ENCODE results near the gene ARHGAP26. TPM values are rescaled to one million over a fixed set of nuclear protein-coding genes. Genes with fewer than 3 reads are reported as not detected.

Gene ARHGAP26
- total and polyA plus RNA-seq, 4 donors = 5.4 to 52.3 (median 30.4) TPM

- DNase-seq = no peak
- H3K4me3 ChIP-seq = no peak overlapping the region
- H3K36me3 ChIP-seq (ENCODE audit: control insufficient read depth in 4 of 4, insufficient read depth in 4 of 4, low read length in 4 of 4) = peaks cover 0 to 8% (median under 1%) of the 10 kb centered on the region in 4 donors
- H3K4me1 ChIP-seq (ENCODE audit: control insufficient read depth in 5 of 5, insufficient read depth in 5 of 5, low read length in 5 of 5) = peaks cover 0 to 6% (median 0%) of the 10 kb centered on the region in 5 donors
- no peaks in the 10 kb centered on the region for H3K9me3 ChIP-seq (ENCODE audit: control insufficient read depth in 4 of 4, insufficient read depth in 3 of 4, low read length in 3 of 4)
- H3K27me3 ChIP-seq (ENCODE audit: control insufficient read depth in 3 of 3, insufficient read depth in 3 of 3, low read length in 2 of 3) = no peaks in the 10 kb centered on the region
- TF ChIP-seq, protein P1, sequence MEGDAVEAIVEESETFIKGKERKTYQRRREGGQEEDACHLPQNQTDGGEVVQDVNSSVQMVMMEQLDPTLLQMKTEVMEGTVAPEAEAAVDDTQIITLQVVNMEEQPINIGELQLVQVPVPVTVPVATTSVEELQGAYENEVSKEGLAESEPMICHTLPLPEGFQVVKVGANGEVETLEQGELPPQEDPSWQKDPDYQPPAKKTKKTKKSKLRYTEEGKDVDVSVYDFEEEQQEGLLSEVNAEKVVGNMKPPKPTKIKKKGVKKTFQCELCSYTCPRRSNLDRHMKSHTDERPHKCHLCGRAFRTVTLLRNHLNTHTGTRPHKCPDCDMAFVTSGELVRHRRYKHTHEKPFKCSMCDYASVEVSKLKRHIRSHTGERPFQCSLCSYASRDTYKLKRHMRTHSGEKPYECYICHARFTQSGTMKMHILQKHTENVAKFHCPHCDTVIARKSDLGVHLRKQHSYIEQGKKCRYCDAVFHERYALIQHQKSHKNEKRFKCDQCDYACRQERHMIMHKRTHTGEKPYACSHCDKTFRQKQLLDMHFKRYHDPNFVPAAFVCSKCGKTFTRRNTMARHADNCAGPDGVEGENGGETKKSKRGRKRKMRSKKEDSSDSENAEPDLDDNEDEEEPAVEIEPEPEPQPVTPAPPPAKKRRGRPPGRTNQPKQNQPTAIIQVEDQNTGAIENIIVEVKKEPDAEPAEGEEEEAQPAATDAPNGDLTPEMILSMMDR (IDR thresholded peaks at IDR 0.05; ENCODE audit: control extremely low read depth, extremely low read depth) = no peak
- ATAC-seq (ENCODE audit: insufficient read depth, low FRiP score) = no peak
- 60 to 72% methylated on average over 6 of the region's 6 CpGs for WGBS, 2 donors
- H3K27ac ChIP-seq (ENCODE audit: low read depth in 1 of 2, low read length in 1 of 2) = no peak overlapping the region
- H3K9ac ChIP-seq (ENCODE audit: insufficient read depth in 1 of 2, low read length in 2 of 2) = no peak overlapping the region
Measured at GRCh38 chr5:143275512-143276363, 505.6 kb downstream of the ARHGAP26 start.

- 97 to 98% methylated on average over 2 of the region's 2 CpGs for WGBS, 2 donors
- TF ChIP-seq, protein P1 (IDR thresholded peaks at IDR 0.05; ENCODE audit: control extremely low read depth, extremely low read depth) = no peak
Measured at GRCh38 chr5:143277536-143277935, 507.4 kb downstream of the ARHGAP26 start.

More at GRCh38 chr5:143277536-143277935, 507.4 kb downstream of the ARHGAP26 start:
- H3K4me3 ChIP-seq = no peak overlapping the region
- no peak for DNase-seq
- H3K9me3 ChIP-seq (ENCODE audit: control insufficient read depth in 4 of 4, insufficient read depth in 3 of 4, low read length in 3 of 4) = no peaks in the 10 kb centered on the region
- ATAC-seq (ENCODE audit: insufficient read depth, low FRiP score) = no peak
- H3K9ac ChIP-seq (ENCODE audit: insufficient read depth in 1 of 2, low read length in 2 of 2) = no peak overlapping the region
- no peak overlapping the region for H3K27ac ChIP-seq (ENCODE audit: low read depth in 1 of 2, low read length in 1 of 2)
- H3K4me1 ChIP-seq (ENCODE audit: control insufficient read depth in 5 of 5, insufficient read depth in 5 of 5, low read length in 5 of 5) = peaks cover 0 to 6% (median 0%) of the 10 kb centered on the region in 5 donors
- no peaks in the 10 kb centered on the region for H3K27me3 ChIP-seq (ENCODE audit: control insufficient read depth in 3 of 3, insufficient read depth in 3 of 3, low read length in 2 of 3)
- H3K36me3 ChIP-seq (ENCODE audit: control insufficient read depth in 4 of 4, insufficient read depth in 4 of 4, low read length in 4 of 4) = peaks cover 4 to 10% (median 7%) of the 10 kb centered on the region in 4 donors

Other genes with a start within 250 kb of the ARHGAP26 start
- gene FGF1, start 84.3 kb upstream of the ARHGAP26 start, total RNA-seq = 1 to 10 TPM in 1 of 2 donors, under 1 TPM in 1; 0.98 to 1.4 TPM
- 1 to 10 TPM in 1 of 2 donors, under 1 TPM in 1; 0.47 to 1.1 TPM for gene FGF1, start 84.3 kb upstream of the ARHGAP26 start, polyA plus RNA-seq

Data from lung (tissue), 12 donors.